ENCODE measurements around the gene POU2F1.

GRCh38 chr1:167431909-167432650 is 211.4 kb downstream of the POU2F1 start:
- no peak for TF ChIP-seq CTCF (IDR thresholded peaks at IDR 0.05)
- TF ChIP-seq POLR2A (IDR thresholded peaks at IDR 0.05): no peak

Measured in upper lobe of left lung (tissue), 4 donors.